SJSA1 (cell line): Measurements from ENCODE around the gene TBL2. TPM values are rescaled to one million over a fixed set of nuclear protein-coding genes. Genes with fewer than 3 reads are reported as not detected.
"Not testable (repeated sequence)": the region's sequence is repeated elsewhere in the genome, so short reads cannot be mapped to it uniquely, and the experiment has no call there.

Source experiments
- DNase-seq, 2 experiments: peaks; one replicate each; pipeline ENCODE4 v3.0.0-alpha.2; 2015 to 2020; ENCODE audit warnings: low spot score in 2 of 2, low read depth in 1 of 2
- H3K27ac ChIP-seq: fragments of 250-450 bp; sonication (Bioruptor Pico); 2 replicates; pipeline ENCODE4 v1.5.1; 2020; ENCODE audit warnings: mild to moderate bottlenecking, moderate library complexity
- H3K27me3 ChIP-seq: fragments of 250-450 bp; sonication (Bioruptor Pico); replicated peaks from 2 replicates; pipeline ENCODE4 v1.5.1; 2020; ENCODE audit warnings: mild to moderate bottlenecking, moderate library complexity
- H3K36me3 ChIP-seq: fragments of 250-450 bp; sonication (Bioruptor Pico); 2 replicates; pipeline ENCODE4 v1.5.1; 2020; ENCODE audit warnings: mild to moderate bottlenecking
- H3K4me1 ChIP-seq: fragments of 250-450 bp; sonication (Bioruptor Pico); replicated peaks from 2 replicates; pipeline ENCODE4 v1.6.1; 2021; ENCODE audit warnings: mild to moderate bottlenecking
- H3K4me3 ChIP-seq: fragments of 250-450 bp; sonication (Bioruptor Pico); 2 replicates; pipeline ENCODE4 v1.5.1; 2020; ENCODE audit warnings: mild to moderate bottlenecking
- H3K9me3 ChIP-seq: fragments of 250-450 bp; sonication (Bioruptor Pico); replicated peaks from 2 replicates; pipeline ENCODE4 v1.5.1; 2020; ENCODE audit warnings: mild to moderate bottlenecking
- total RNA-seq: library from RNA; depleted of rRNA; stranded (reverse); fragments of >200 nt; shearing (Covaris generic); gene quantifications from 2 replicates; pipeline ENCODE4 v1.2.3, GENCODE V29; 2014

Gene TBL2
- total RNA-seq, 1 experiment from 2014 or later = 67.2 TPM

DNA sequence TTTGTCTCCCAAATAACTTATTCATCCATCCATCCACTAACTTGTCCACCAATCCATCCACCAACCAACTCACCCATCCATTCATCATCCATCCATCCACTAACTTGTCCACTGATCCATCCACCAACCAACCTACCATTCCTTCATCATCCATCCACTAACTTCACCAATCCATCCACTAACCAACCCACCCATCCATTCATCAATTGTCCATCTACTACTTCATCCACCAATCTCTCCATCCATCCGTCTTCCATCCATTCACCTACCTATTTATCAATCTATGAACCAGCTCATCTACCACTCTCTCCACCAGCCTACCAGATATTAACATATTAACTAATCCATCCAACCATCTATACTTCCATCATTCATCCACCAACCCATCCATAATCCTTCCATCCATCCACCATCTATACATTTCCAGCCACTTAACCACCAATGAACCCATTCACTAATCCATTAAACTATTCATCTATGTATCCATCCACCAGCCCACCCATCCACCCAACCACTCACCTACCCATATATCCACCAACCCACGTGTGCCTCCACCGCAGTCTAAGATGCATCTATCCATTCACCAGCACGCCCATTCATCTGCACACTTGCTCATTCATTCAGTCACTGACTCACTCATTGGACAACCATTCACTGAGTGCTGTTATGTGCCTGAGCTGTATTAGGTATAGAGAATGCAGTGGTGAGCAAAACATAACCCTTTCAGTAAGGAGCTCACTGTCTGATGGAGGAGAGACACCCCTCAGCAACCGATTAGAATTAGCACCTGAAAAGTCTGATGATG, 19.8 kb upstream of the TBL2 start:
- Histone ChIP-seq H3K36me3 (no peaks in the 10 kb centered on the region), H3K27ac (no peak overlapping the region), H3K27me3 (peaks cover 9% of the 10 kb centered on the region; the same call in 1 of the 2 replicates), H3K4me1 (no peaks in the 10 kb centered on the region), H3K4me3 (no peak overlapping the region), H3K9me3 (no peaks in the 10 kb centered on the region)
- no peak for DNase-seq

GRCh38 chr7:73596191-73597065, 18.0 kb upstream of the TBL2 start:
- H3K4me1 ChIP-seq = no peaks in the 10 kb centered on the region
- H3K36me3 ChIP-seq = no peaks in the 10 kb centered on the region
- no peak overlapping the region for H3K27ac ChIP-seq
- no peak for DNase-seq
- no peak overlapping the region for H3K4me3 ChIP-seq
- H3K27me3 ChIP-seq = peaks cover 9% of the 10 kb centered on the region; the same call in 1 of the 2 replicates
- H3K9me3 ChIP-seq = no peaks in the 10 kb centered on the region

DNA sequence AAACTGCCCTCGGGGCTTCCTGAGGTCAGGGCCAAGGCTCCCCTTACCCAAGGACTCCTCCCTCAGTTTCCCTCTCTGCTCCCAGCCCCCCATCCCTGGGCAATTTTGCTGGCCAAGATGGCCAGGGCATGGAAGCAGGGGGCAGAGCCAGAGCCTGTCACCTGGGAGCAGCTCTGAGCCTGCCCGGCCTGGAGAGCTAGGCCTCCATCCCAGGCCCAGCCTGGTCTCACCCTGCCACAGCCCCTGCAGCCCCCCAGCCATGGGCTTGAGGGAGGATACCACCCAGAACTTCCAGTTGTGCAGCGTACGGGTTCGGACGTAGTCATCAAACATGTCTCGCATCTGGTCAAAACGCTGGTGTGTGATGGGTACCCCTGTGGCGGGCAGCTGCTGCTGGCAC, 17.0 kb upstream of the TBL2 start:
- Histone ChIP-seq H3K27ac (no peak overlapping the region), H3K36me3 (no peaks in the 10 kb centered on the region), H3K4me3 (no peak overlapping the region), H3K4me1 (no peaks in the 10 kb centered on the region), H3K9me3 (no peaks in the 10 kb centered on the region), H3K27me3 (peaks cover 9% of the 10 kb centered on the region; the same call in 1 of the 2 replicates)
- no peak for DNase-seq

DNA sequence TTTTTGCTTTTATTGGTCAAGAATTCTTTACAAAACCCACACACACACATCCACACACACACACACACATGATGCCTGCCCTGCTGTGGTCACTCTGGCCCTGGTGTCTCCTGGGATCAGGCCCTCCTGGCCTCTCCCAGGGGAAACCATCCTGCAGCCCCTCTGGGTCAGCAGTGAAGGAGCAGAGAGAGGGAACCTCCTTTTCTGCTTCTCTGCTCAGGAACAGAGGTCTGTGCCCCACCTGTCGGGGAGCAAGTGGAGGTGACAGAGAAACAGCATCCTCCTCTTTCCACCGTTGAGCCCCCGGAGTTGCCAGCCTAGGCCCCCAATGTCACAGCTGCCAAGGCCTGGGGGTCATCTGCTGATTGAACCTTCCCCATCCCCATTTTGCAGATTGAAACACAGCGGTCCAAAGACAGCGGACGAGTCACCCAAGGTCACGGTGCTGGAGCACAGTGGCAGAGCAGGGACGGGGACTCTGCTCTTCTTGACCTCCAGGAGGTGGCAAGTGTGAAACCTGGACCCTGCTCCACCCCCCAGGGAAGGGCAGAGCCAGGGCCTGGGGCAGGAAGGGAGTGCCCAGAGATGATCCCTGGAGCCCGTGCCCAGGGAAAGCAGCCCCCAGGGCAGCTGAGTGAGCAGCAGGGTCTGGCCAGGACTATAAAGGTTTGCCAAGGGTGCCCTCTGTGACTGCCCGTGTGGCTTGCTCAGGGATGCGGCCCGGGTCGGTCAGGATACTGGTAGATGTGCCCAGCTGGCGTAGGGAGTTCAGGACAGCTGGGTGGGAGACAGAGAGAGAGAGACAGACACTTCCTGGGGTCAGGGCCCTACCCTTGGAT, 15.0 kb upstream of the TBL2 start:
- DNase-seq = no peak

DNA sequence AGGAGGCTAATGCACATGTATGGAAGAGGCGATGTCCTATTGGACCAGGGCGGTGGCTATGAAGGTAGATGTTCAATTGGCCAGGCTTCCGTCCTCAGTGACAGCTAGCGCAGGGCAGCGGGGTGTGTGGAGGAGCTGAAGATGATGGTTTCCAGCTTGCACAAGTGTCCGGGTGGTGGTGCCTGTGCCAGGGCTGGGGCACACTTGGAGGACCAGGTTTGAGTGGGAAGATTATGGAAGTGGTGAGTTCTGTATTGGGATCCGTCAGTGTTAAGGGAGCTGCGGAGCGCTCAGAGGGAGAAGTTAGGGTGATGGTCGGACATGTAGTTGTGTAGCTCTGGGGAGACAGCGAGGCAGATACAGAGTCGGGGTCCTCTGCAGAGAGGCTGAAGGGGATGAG, 8.5 kb upstream of the TBL2 start:
- Histone ChIP-seq H3K4me3 (no peak overlapping the region), H3K9me3 (no peaks in the 10 kb centered on the region), H3K27me3 (no peaks in the 10 kb centered on the region), H3K36me3 (no peaks in the 10 kb centered on the region), H3K27ac (no peak overlapping the region), H3K4me1 (peaks cover 5% of the 10 kb centered on the region)
- DNase-seq = no peak

More for the DNA sequence above, 15.0 kb upstream of the TBL2 start:
- Histone ChIP-seq H3K4me1 (no peaks in the 10 kb centered on the region), H3K4me3 (no peak overlapping the region), H3K27ac (no peak overlapping the region), H3K9me3 (no peaks in the 10 kb centered on the region), H3K27me3 (peaks cover 8% of the 10 kb centered on the region; the same call in 1 of the 2 replicates), H3K36me3 (no peaks in the 10 kb centered on the region)

GRCh38 chr7:73585196-73585595, 6.8 kb upstream of the TBL2 start:
- DNase-seq = no peak

GRCh38 chr7:73582664-73583202, 4.4 kb upstream of the TBL2 start:
- no peak for DNase-seq
- H3K4me3 ChIP-seq = no peak overlapping the region
- H3K4me1 ChIP-seq = peaks cover 12% of the 10 kb centered on the region

More at GRCh38 chr7:73585196-73585595, 6.8 kb upstream of the TBL2 start:
- Histone ChIP-seq H3K27me3 (no peaks in the 10 kb centered on the region), H3K36me3 (no peaks in the 10 kb centered on the region), H3K4me1 (peaks cover 7% of the 10 kb centered on the region), H3K27ac (no peak overlapping the region), H3K4me3 (no peak overlapping the region), H3K9me3 (no peaks in the 10 kb centered on the region)

GRCh38 chr7:73581006-73581405, 2.6 kb upstream of the TBL2 start:
- DNase-seq, H3K27ac ChIP-seq: not testable (repeated sequence)

More at GRCh38 chr7:73582664-73583202, 4.4 kb upstream of the TBL2 start:
- no peaks in the 10 kb centered on the region for H3K27me3 ChIP-seq
- no peaks in the 10 kb centered on the region for H3K9me3 ChIP-seq
- no peak overlapping the region for H3K27ac ChIP-seq
- H3K36me3 ChIP-seq = peaks cover 4% of the 10 kb centered on the region; the same call in 1 of the 2 replicates

GRCh38 chr7:73577627-73578341, 595 bp downstream of the TBL2 start:
- Histone ChIP-seq H3K36me3 (peaks cover 51% of the 10 kb centered on the region), H3K27ac (peak overlapping the region; percentile 51), H3K4me3 (peak overlapping the region; percentile 76), H3K27me3 (no peaks in the 10 kb centered on the region), H3K4me1 (peaks cover 29% of the 10 kb centered on the region), H3K9me3 (no peaks in the 10 kb centered on the region)
- DNase-seq = no peak

More at GRCh38 chr7:73581006-73581405, 2.6 kb upstream of the TBL2 start:
- H3K27me3 ChIP-seq, H3K4me3 ChIP-seq, H3K9me3 ChIP-seq: not testable (repeated sequence)
- Histone ChIP-seq H3K36me3 (peaks cover 19% of the 10 kb centered on the region), H3K4me1 (peaks cover 29% of the 10 kb centered on the region)

DNA sequence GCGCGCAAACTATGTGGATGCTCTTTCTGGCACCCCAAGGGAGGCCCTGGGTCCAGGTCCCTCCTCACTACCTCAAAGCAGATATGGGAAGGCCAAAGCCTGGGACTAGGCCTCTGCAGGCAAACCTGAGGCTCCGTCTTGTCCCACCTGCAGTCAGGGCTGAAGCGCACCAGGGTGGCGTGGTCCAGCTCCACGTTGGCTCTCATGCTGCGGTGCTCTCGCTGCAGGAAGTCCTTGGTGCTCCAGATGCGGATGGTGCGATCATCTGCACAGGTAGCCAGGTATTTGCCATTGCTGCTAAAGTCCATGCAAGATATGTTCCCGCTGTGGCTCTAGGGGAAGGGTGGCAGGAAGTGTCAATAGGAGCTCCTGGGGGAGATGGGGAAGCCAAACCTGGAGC, 4.6 kb downstream of the TBL2 start:
- Histone ChIP-seq H3K9me3 (no peaks in the 10 kb centered on the region), H3K27me3 (no peaks in the 10 kb centered on the region), H3K27ac (no peak overlapping the region), H3K36me3 (peaks cover 91% of the 10 kb centered on the region), H3K4me1 (peaks cover 17% of the 10 kb centered on the region), H3K4me3 (no peak overlapping the region)
- no peak for DNase-seq

- no peaks in the 10 kb centered on the region for H3K27me3 ChIP-seq
- peaks cover 17% of the 10 kb centered on the region for H3K4me1 ChIP-seq
- DNase-seq = no peak
- no peak overlapping the region for H3K4me3 ChIP-seq
- no peaks in the 10 kb centered on the region for H3K9me3 ChIP-seq
- no peak overlapping the region for H3K27ac ChIP-seq
- peaks cover 93% of the 10 kb centered on the region for H3K36me3 ChIP-seq
Observed at GRCh38 chr7:73573276-73573675, 5.1 kb downstream of the TBL2 start.

- no peak overlapping the region for H3K27ac ChIP-seq
- H3K4me1 ChIP-seq = peaks cover 20% of the 10 kb centered on the region
- H3K36me3 ChIP-seq = peaks cover 89% of the 10 kb centered on the region
- H3K9me3 ChIP-seq = no peaks in the 10 kb centered on the region
- H3K4me3 ChIP-seq = no peak overlapping the region
- H3K27me3 ChIP-seq = no peaks in the 10 kb centered on the region
- no peak for DNase-seq
Observed at GRCh38 chr7:73572767-73573186, 5.6 kb downstream of the TBL2 start.
